Measurements from ENCODE around the gene DUSP16. TPM values are rescaled to one million over a fixed set of nuclear protein-coding genes. Genes with fewer than 3 reads are reported as not detected.

DUSP16 gene
- total RNA-seq, 1 experiment from 2014 or later: 51.9 TPM

- TF ChIP-seq PREB (CRISPR knock-in tag; IDR thresholded peaks at IDR 0.05; ENCODE audit: borderline replicate concordance): no peak
- TF ChIP-seq NR2C2 (CRISPR knock-in tag; IDR thresholded peaks at IDR 0.05): no peak
- no peak for TF ChIP-seq KAT7 (CRISPR knock-in tag; IDR thresholded peaks at IDR 0.05; ENCODE audit: borderline replicate concordance)
- no peak for TF ChIP-seq CDX4 (CRISPR knock-in tag; IDR thresholded peaks at IDR 0.05; ENCODE audit: borderline replicate concordance)
Observed at GRCh38 chr12:12465522-12465921, 97.1 kb downstream of the DUSP16 start (continued).

- ChIA-PET CTCF (interaction anchor here (0.6 kb wide), 1 partner anchor 275 kb away, joined by 3 read pairs; no protein-coding TSS in a partner anchor), POLR2A (no interaction called here)
- Mint-ChIP-seq H3K4me3 (no peak overlapping the region), H3K36me3 (no peaks in the 10 kb centered on the region), H3K4me1 (peaks cover 22% of the 10 kb centered on the region), H3K9me3 (no peaks in the 10 kb centered on the region), H3K27ac (no peak overlapping the region), H3K27me3 (ENCODE audit: low read depth) (no peaks in the 10 kb centered on the region)
- TF ChIP-seq NFYB (CRISPR knock-in tag; conservative IDR thresholded peaks at IDR 0.05; ENCODE audit: low read depth): no peak
- no peak for TF ChIP-seq ETV6 (CRISPR knock-in tag; IDR thresholded peaks at IDR 0.05)
- no peak for TF ChIP-seq USF1 (CRISPR knock-in tag; IDR thresholded peaks at IDR 0.05)
- no peak for TF ChIP-seq E2F4 (CRISPR knock-in tag; IDR thresholded peaks at IDR 0.05; ENCODE audit: borderline replicate concordance, low read depth)
- TF ChIP-seq SOX15 (CRISPR knock-in tag; IDR thresholded peaks at IDR 0.05): no peak
- TF ChIP-seq AR (CRISPR knock-in tag; IDR thresholded peaks at IDR 0.05): no peak
- TF ChIP-seq PREB (CRISPR knock-in tag; IDR thresholded peaks at IDR 0.05; ENCODE audit: borderline replicate concordance): no peak
- no peak for TF ChIP-seq ERG (CRISPR knock-in tag; IDR thresholded peaks at IDR 0.05)
- TF ChIP-seq USF2 (CRISPR knock-in tag; IDR thresholded peaks at IDR 0.05): no peak
- TF ChIP-seq RORB (CRISPR knock-in tag; IDR thresholded peaks at IDR 0.05): no peak
- TF ChIP-seq MAX (CRISPR knock-in tag; IDR thresholded peaks at IDR 0.05): no peak
- TF ChIP-seq TEAD1 (CRISPR knock-in tag; IDR thresholded peaks at IDR 0.05): no peak
- no peak for TF ChIP-seq CBFB (CRISPR knock-in tag; IDR thresholded peaks at IDR 0.05; ENCODE audit: low read depth)
- no peak for TF ChIP-seq SMAD3 (CRISPR knock-in tag; IDR thresholded peaks at IDR 0.05; ENCODE audit: borderline replicate concordance)
- no peak for TF ChIP-seq NR2C2 (CRISPR knock-in tag; IDR thresholded peaks at IDR 0.05)
- no peak for TF ChIP-seq ZNF232 (CRISPR knock-in tag; IDR thresholded peaks at IDR 0.05)
- no peak for TF ChIP-seq E2F1 (CRISPR knock-in tag; IDR thresholded peaks at IDR 0.05)
- no peak for TF ChIP-seq ZSCAN18 (CRISPR knock-in tag; IDR thresholded peaks at IDR 0.05)
- TF ChIP-seq JAZF1 (CRISPR knock-in tag; IDR thresholded peaks at IDR 0.05): no peak
- no peak for DNase-seq (ENCODE audit: low spot score)
- no peak for ATAC-seq
Observed at GRCh38 chr12:12461923-12462315, 100.7 kb downstream of the DUSP16 start.

Measured in WTC11 (cell line).